ENCODE measurements around the gene FNDC11.

The FNDC11 gene

DNA sequence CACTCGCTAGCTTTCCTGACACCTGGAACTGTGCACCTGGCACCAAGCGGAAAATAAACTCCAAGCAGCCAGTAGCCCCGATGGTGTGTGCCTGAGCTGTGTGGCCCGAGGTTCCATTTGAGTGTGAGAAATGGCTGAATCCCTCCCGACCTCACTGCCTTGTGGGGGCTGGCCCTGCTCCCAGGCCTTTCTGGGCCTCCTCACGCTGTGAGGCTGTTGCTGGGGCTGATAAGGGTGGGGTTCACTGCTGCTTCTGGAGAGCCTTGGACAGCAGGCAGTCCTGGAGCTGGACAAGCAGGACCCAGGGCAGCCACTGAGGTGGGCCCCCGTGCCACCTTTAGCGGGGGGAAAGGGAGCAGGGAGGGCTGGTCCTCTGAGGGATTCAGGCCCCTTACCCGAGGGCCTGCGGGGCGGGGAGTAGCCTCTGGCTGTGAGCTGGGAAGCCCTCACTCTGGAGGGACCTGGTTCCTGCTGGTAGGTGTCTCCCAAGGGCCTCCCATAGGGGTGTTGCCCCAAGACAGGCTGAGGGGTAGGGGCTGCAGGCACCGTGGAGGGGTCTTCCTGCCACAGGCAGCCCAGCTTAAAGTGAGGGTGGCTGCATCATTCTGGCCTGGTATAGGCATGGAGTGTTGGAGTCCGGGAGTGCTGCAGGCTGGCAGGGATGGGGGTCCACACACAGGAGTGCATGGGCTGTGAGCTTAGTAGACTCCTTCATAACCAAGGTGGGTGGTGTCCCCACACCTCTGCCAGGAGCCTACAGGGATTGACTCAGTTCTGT, 31.7 kb upstream of the FNDC11 start:
- H3K27ac ChIP-seq, result no peak overlapping the region
- TF ChIP-seq POLR2AphosphoS5 (IDR thresholded peaks at IDR 0.05; ENCODE audit: borderline replicate concordance, low read depth, low read length) (no peak), EZH2 (IDR thresholded peaks at IDR 0.05) (no peak), FOXP2 (optimal IDR thresholded peaks at IDR 0.05; ENCODE audit: control extremely low read depth, extremely low read length, insufficient read depth) (no peak)
- DNase-seq (ENCODE audit: low read depth, low spot score), result no peak
- H3K9ac ChIP-seq (ENCODE audit: insufficient read length), result no peak overlapping the region
- H3K4me3 ChIP-seq, result no peak overlapping the region
- no peaks in the 10 kb centered on the region; the same call in 1 of the 2 replicates for H3K9me3 ChIP-seq (ENCODE audit: low read depth, low read length)
- peaks cover 13% of the 10 kb centered on the region; the same call in 1 of the 2 replicates for H3K36me3 ChIP-seq (ENCODE audit: insufficient read depth, low read length)

GRCh38 chr20:63522981-63523611, 30.9 kb upstream of the FNDC11 start:
- Histone ChIP-seq H3K4me3 (no peak overlapping the region), H3K9me3 (ENCODE audit: low read depth, low read length) (no peaks in the 10 kb centered on the region; the same call in 1 of the 2 replicates), H3K9ac (ENCODE audit: insufficient read length) (no peak overlapping the region), H3K36me3 (ENCODE audit: insufficient read depth, low read length) (peaks cover 13% of the 10 kb centered on the region; the same call in 1 of the 2 replicates), H3K27ac (no peak overlapping the region)
- DNase-seq (ENCODE audit: low read depth, low spot score), result no peak
- TF ChIP-seq EZH2 (IDR thresholded peaks at IDR 0.05), result no peak
- no peak for TF ChIP-seq FOXP2 (optimal IDR thresholded peaks at IDR 0.05; ENCODE audit: control extremely low read depth, extremely low read length, insufficient read depth)
- TF ChIP-seq POLR2AphosphoS5 (IDR thresholded peaks at IDR 0.05; ENCODE audit: borderline replicate concordance, low read depth, low read length), result no peak

DNA sequence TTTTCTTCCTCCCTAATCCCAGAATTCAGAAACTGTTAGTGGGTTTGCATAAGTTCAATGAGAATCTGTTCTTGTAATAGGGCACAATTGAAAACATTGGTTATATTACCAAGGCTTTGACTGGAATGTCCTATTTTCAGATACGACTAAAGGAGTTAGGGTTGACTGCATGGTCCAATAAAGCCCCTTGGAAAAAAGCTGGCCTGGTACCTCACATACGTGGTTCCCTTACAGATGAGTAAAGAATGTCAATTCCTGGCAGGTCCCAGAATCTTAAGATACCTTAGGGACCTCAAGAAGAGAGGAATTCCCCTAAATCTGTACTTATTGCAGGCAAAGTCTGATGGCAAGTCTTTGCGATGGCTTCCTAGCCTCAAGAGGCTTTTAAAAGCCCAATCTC, 28.8 kb upstream of the FNDC11 start:
- H3K27ac ChIP-seq, result no peak overlapping the region
- H3K4me3 ChIP-seq, result no peak overlapping the region
- no peaks in the 10 kb centered on the region; the same call in 1 of the 2 replicates for H3K9me3 ChIP-seq (ENCODE audit: low read depth, low read length)
- no peak overlapping the region for H3K9ac ChIP-seq (ENCODE audit: insufficient read length)
- TF ChIP-seq FOXP2 (optimal IDR thresholded peaks at IDR 0.05; ENCODE audit: control extremely low read depth, extremely low read length, insufficient read depth), result no peak
- no peak for TF ChIP-seq POLR2AphosphoS5 (IDR thresholded peaks at IDR 0.05; ENCODE audit: borderline replicate concordance, low read depth, low read length)
- TF ChIP-seq EZH2 (IDR thresholded peaks at IDR 0.05), result no peak
- H3K36me3 ChIP-seq (ENCODE audit: insufficient read depth, low read length), result peaks cover 13% of the 10 kb centered on the region; the same call in 1 of the 2 replicates
- no peak for DNase-seq (ENCODE audit: low read depth, low spot score)

- TF ChIP-seq FOXP2 (optimal IDR thresholded peaks at IDR 0.05; ENCODE audit: control extremely low read depth, extremely low read length, insufficient read depth) (no peak), EZH2 (IDR thresholded peaks at IDR 0.05) (no peak), POLR2AphosphoS5 (IDR thresholded peaks at IDR 0.05; ENCODE audit: borderline replicate concordance, low read depth, low read length) (no peak)
- Histone ChIP-seq H3K27ac (no peak overlapping the region), H3K9me3 (ENCODE audit: low read depth, low read length) (no peaks in the 10 kb centered on the region; the same call in 1 of the 2 replicates), H3K36me3 (ENCODE audit: insufficient read depth, low read length) (peaks cover 13% of the 10 kb centered on the region; the same call in 1 of the 2 replicates), H3K9ac (ENCODE audit: insufficient read length) (no peak overlapping the region), H3K4me3 (no peak overlapping the region)
- no peak for DNase-seq (ENCODE audit: low read depth, low spot score)
Observed at GRCh38 chr20:63525971-63526370, 28.0 kb upstream of the FNDC11 start.

- TF ChIP-seq FOXP2 (optimal IDR thresholded peaks at IDR 0.05; ENCODE audit: control extremely low read depth, extremely low read length, insufficient read depth) (no peak), EZH2 (IDR thresholded peaks at IDR 0.05) (no peak), POLR2AphosphoS5 (IDR thresholded peaks at IDR 0.05; ENCODE audit: borderline replicate concordance, low read depth, low read length) (no peak)
- Histone ChIP-seq H3K36me3 (ENCODE audit: insufficient read depth, low read length) (peaks cover 10% of the 10 kb centered on the region; the same call in 1 of the 2 replicates), H3K9ac (ENCODE audit: insufficient read length) (no peak overlapping the region), H3K4me3 (no peak overlapping the region), H3K27ac (no peak overlapping the region), H3K9me3 (ENCODE audit: low read depth, low read length) (no peaks in the 10 kb centered on the region; the same call in 1 of the 2 replicates)
- no peak for DNase-seq (ENCODE audit: low read depth, low spot score)
Observed at GRCh38 chr20:63527184-63527583, 26.8 kb upstream of the FNDC11 start.

DNA sequence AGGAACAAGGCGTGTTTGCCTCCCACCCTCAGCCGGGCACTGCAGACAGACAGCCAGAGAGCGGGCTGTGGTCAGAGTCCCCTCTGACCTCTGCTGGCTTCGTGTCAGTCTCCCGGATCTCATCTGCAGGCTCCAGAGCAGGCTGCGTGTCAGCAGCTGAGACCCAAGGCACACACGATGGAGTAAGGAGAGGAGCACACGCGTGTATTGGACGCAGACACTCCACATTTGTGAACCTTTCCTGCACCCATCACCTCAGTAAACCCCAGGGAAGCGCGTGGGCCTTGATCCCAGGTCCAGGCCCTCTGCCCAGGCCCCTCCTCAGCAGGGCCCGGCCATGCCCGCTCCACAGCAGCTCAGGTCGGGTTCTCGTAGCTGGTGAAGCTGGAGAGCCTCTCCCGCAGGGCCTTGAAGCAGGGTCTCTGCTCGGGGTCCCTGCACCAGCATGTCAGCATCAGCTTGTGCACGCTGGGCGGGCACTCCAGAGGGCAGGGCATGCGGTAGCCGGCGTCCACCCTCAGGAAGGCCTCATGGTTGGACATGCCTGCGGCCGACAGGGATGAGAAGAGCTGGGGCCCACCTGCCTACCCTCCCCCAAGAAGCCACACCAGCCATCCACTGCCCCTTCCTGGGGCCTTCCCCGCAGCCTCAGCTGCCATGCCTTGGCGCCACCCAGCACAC, 24.6 kb upstream of the FNDC11 start:
- no peak for DNase-seq (ENCODE audit: low read depth, low spot score)
- no peak overlapping the region for H3K4me3 ChIP-seq
- no peak overlapping the region for H3K27ac ChIP-seq
- no peaks in the 10 kb centered on the region for H3K36me3 ChIP-seq (ENCODE audit: insufficient read depth, low read length)
- H3K9me3 ChIP-seq (ENCODE audit: low read depth, low read length), result no peaks in the 10 kb centered on the region
- H3K9ac ChIP-seq (ENCODE audit: insufficient read length), result no peak overlapping the region
- no peak for TF ChIP-seq FOXP2 (optimal IDR thresholded peaks at IDR 0.05; ENCODE audit: control extremely low read depth, extremely low read length, insufficient read depth)
- TF ChIP-seq EZH2 (IDR thresholded peaks at IDR 0.05), result no peak
- TF ChIP-seq POLR2AphosphoS5 (IDR thresholded peaks at IDR 0.05; ENCODE audit: borderline replicate concordance, low read depth, low read length), result no peak

- Histone ChIP-seq H3K9me3 (ENCODE audit: low read depth, low read length) (no peaks in the 10 kb centered on the region), H3K9ac (ENCODE audit: insufficient read length) (no peak overlapping the region)
- TF ChIP-seq POLR2AphosphoS5 (IDR thresholded peaks at IDR 0.05; ENCODE audit: borderline replicate concordance, low read depth, low read length) (no peak), EZH2 (IDR thresholded peaks at IDR 0.05) (no peak), FOXP2 (optimal IDR thresholded peaks at IDR 0.05; ENCODE audit: control extremely low read depth, extremely low read length, insufficient read depth) (no peak)
Observed at GRCh38 chr20:63529861-63530787, 23.8 kb upstream of the FNDC11 start.

More at GRCh38 chr20:63529861-63530787, 23.8 kb upstream of the FNDC11 start:
- Histone ChIP-seq H3K4me3 (no peak overlapping the region), H3K36me3 (ENCODE audit: insufficient read depth, low read length) (no peaks in the 10 kb centered on the region), H3K27ac (no peak overlapping the region)
- no peak for DNase-seq (ENCODE audit: low read depth, low spot score)

Measured in SK-N-MC (cell line).